Measurements from ENCODE around the gene SEPTIN5.
"Not testable (repeated sequence)": the region's sequence is repeated elsewhere in the genome, so short reads cannot be mapped to it uniquely, and the experiment has no call there.

SEPTIN5 gene

GRCh38 chr22:19722982-19723231, 8.6 kb downstream of the SEPTIN5 start:
- Mint-ChIP-seq H3K27me3 (ENCODE audit: low read depth, poor library complexity) (peaks cover 86% of the 10 kb centered on the region), H3K4me1 (peaks cover 26% of the 10 kb centered on the region), H3K36me3 (ENCODE audit: low read depth) (peaks cover 13% of the 10 kb centered on the region), H3K27ac (no peak overlapping the region), H3K9me3 (peaks cover 32% of the 10 kb centered on the region), H3K4me3 (peak overlapping the region; percentile 76)
- DNase-seq: no peak
- no peak for TF ChIP-seq CTCF (IDR thresholded peaks at IDR 0.05)

- peaks cover 13% of the 10 kb centered on the region for H3K36me3 Mint-ChIP-seq (ENCODE audit: low read depth)
- peak; percentile 62 for DNase-seq
- no peak within 1 kb of the TSS for H3K27ac Mint-ChIP-seq
- H3K9me3 Mint-ChIP-seq: peaks cover 32% of the 10 kb centered on the region
- peak within 1 kb of the TSS; percentile 76 for H3K4me3 Mint-ChIP-seq
- peaks cover 91% of the 10 kb centered on the region for H3K27me3 Mint-ChIP-seq (ENCODE audit: low read depth, poor library complexity)
- peaks cover 26% of the 10 kb centered on the region for H3K4me1 Mint-ChIP-seq
- TF ChIP-seq CTCF (IDR thresholded peaks at IDR 0.05): no peak
Measured at GRCh38 chr22:19723232-19723982, 9.1 kb downstream of the SEPTIN5 start, which contains the start of gene GP1BB. GP1BB (plus strand) TSS chr22:19723539; CDS start chr22:19723570, 31 bp downstream.

- Mint-ChIP-seq H3K4me3 (peak overlapping the region; percentile 74), H3K27ac (no peak overlapping the region), H3K27me3 (ENCODE audit: low read depth, poor library complexity) (peaks cover 96% of the 10 kb centered on the region), H3K36me3 (ENCODE audit: low read depth) (peaks cover 13% of the 10 kb centered on the region), H3K9me3 (peaks cover 32% of the 10 kb centered on the region), H3K4me1 (peaks cover 24% of the 10 kb centered on the region)
- DNase-seq: peak; percentile 78
- no peak for TF ChIP-seq CTCF (IDR thresholded peaks at IDR 0.05)
Measured at GRCh38 chr22:19723983-19724827, 9.9 kb downstream of the SEPTIN5 start.

- H3K4me3 Mint-ChIP-seq: peak overlapping the region; percentile 74
- DNase-seq: no peak
- peaks cover 96% of the 10 kb centered on the region for H3K27me3 Mint-ChIP-seq (ENCODE audit: low read depth, poor library complexity)
- H3K9me3 Mint-ChIP-seq: peaks cover 32% of the 10 kb centered on the region
- no peak overlapping the region for H3K27ac Mint-ChIP-seq
- peaks cover 20% of the 10 kb centered on the region for H3K4me1 Mint-ChIP-seq
- no peak for TF ChIP-seq CTCF (IDR thresholded peaks at IDR 0.05)
- H3K36me3 Mint-ChIP-seq (ENCODE audit: low read depth): peaks cover 8% of the 10 kb centered on the region
Measured at GRCh38 chr22:19724927-19725661, 10.8 kb downstream of the SEPTIN5 start.

- not testable (repeated sequence) for H3K4me3 Mint-ChIP-seq; H3K27ac Mint-ChIP-seq; H3K36me3 Mint-ChIP-seq (ENCODE audit: low read depth); DNase-seq
- Mint-ChIP-seq H3K27me3 (ENCODE audit: low read depth, poor library complexity) (peaks cover 93% of the 10 kb centered on the region), H3K4me1 (peaks cover 18% of the 10 kb centered on the region), H3K9me3 (peaks cover 22% of the 10 kb centered on the region)
Measured at GRCh38 chr22:19726064-19726788, 11.9 kb downstream of the SEPTIN5 start.

All from nephron progenitor cell (in vitro differentiated cells).